GM12878 (cell line): Measurements from ENCODE around the gene PRMT7. TPM values are rescaled to one million over a fixed set of nuclear protein-coding genes. Genes with fewer than 3 reads are reported as not detected.

Experiments used
- ATF3 ChIP-seq: IDR thresholded peaks from 2 replicates; pipeline ENCODE4 v1.6.1; 2011; ENCODE audit warnings: low read depth, mild to moderate bottlenecking, low read length, moderate library complexity, borderline replicate concordance; ENCODE audit errors: extremely low read depth
- ATF7 ChIP-seq: fragments of 450-650 bp; IDR thresholded peaks from 2 replicates; pipeline ENCODE4 v1.6.1; 2016; ENCODE audit warnings: low read depth, mild to moderate bottlenecking
- BACH1 ChIP-seq: fragments of 450-650 bp; IDR thresholded peaks from 2 replicates; pipeline ENCODE4 v1.6.1; 2017; ENCODE audit warnings: mild to moderate bottlenecking, borderline replicate concordance
- BMI1 ChIP-seq: fragments of 450-650 bp; IDR thresholded peaks from 2 replicates; pipeline ENCODE4 v1.6.1; 2016; ENCODE audit warnings: mild to moderate bottlenecking, moderate library complexity, borderline replicate concordance
- EP300 ChIP-seq, 2 experiments: fragments of 150-350 bp in 1 of 2; IDR thresholded peaks; 2 replicates each; pipeline ENCODE4 v1.6.1; 2011 to 2012; ENCODE audit warnings: low read depth in 2 of 2, low read length in 2 of 2, borderline replicate concordance in 1 of 2, improper control_type of control experiment in 1 of 2, inconsistent platforms in 1 of 2; ENCODE audit not compliant: control insufficient read depth in 1 of 2
- HDGF ChIP-seq: fragments of 450-650 bp; IDR thresholded peaks from 2 replicates; pipeline ENCODE4 v1.6.1; 2016; ENCODE audit warnings: antibody characterized with exemption
- IKZF2 ChIP-seq, 2 experiments: fragments of 450-650 bp; IDR thresholded peaks; 2 replicates each; pipeline ENCODE4 v1.6.1; 2017; ENCODE audit warnings: mild to moderate bottlenecking in 2 of 2, moderate library complexity in 2 of 2
- MYB ChIP-seq: fragments of 150-350 bp; IDR thresholded peaks from 2 replicates; pipeline ENCODE4 v1.6.1; 2014; ENCODE audit warnings: mild to moderate bottlenecking, low read depth, low read length, borderline replicate concordance
- NFIC ChIP-seq: IDR thresholded peaks from 2 replicates; pipeline ENCODE4 v1.6.1; 2012; ENCODE audit warnings: low read depth, mild to moderate bottlenecking, inconsistent platforms, low read length, moderate library complexity
- NFYA ChIP-seq: IDR thresholded peaks from 2 replicates; pipeline ENCODE4 v1.6.1; 2011; ENCODE audit warnings: low read depth, mild to moderate bottlenecking, low read length, improper control_type of control experiment, borderline replicate concordance
- NR2C2 ChIP-seq: IDR thresholded peaks from 2 replicates; pipeline ENCODE4 v1.6.1; 2011; ENCODE audit warnings: borderline replicate concordance, low read depth; ENCODE audit not compliant: control insufficient read depth, insufficient read length
- SMAD5 ChIP-seq: IDR thresholded peaks from 2 replicates; pipeline ENCODE4 v1.6.1; 2016; ENCODE audit warnings: antibody characterized with exemption, low read depth
- USF2 ChIP-seq: IDR thresholded peaks from 2 replicates; pipeline ENCODE4 v1.6.1; 2011; ENCODE audit warnings: low read depth, low read length, improper control_type of control experiment, borderline replicate concordance
- ZBTB11 ChIP-seq: fragments of 450-650 bp; formaldehyde crosslinking; IDR thresholded peaks from 2 replicates; pipeline ENCODE4 v1.5.0; 2022; ENCODE audit warnings: mild to moderate bottlenecking, missing genetic modification characterization
- ZNF592 ChIP-seq: fragments of 450-650 bp; IDR thresholded peaks from 2 replicates; pipeline ENCODE4 v1.6.1; 2017; ENCODE audit warnings: mild to moderate bottlenecking, moderate library complexity
- polyA plus RNA-seq, 11 experiments: library from polyadenylated mRNA; depleted of rRNA in 4 of 11; unstranded in 6 of 11; stranded (reverse) in 5 of 11; fragments of >200 nt; fragmentation: Nextera tagmentation in 4 of 11; fragmentation: Illumina TruSeq in 1 of 11; extraction: Ambion mirVana in 4 of 11; extraction: Trizol in 1 of 11; gene quantifications; 1 replicate in 1 of 11; 2 replicates in 10 of 11; pipeline versions ENCODE4 v1.2.1 to v1.2.3, GENCODE V29; 2011 to 2016; ENCODE audit warnings: inconsistent platforms in 2 of 11, missing spikeins in 2 of 11, low read depth in 1 of 11
- total RNA-seq, 4 experiments: library from RNA; depleted of rRNA in 3 of 4; stranded (reverse); fragments of >200 nt in 3 of 4; fragmentation: Illumina TruSeq in 1 of 4; extraction: Trizol in 1 of 4; gene quantifications; 2 replicates each; pipeline versions ENCODE4 v1.2.1 to v1.2.3, GENCODE V29; 2013 to 2021

The PRMT7 gene
- total and polyA plus RNA-seq, 10 of the 15 experiments (the other 5 are each of a cell fraction or from before 2014, with no cell fraction given), result 5.1 to 56.1 (median 42.0) TPM

DNA sequence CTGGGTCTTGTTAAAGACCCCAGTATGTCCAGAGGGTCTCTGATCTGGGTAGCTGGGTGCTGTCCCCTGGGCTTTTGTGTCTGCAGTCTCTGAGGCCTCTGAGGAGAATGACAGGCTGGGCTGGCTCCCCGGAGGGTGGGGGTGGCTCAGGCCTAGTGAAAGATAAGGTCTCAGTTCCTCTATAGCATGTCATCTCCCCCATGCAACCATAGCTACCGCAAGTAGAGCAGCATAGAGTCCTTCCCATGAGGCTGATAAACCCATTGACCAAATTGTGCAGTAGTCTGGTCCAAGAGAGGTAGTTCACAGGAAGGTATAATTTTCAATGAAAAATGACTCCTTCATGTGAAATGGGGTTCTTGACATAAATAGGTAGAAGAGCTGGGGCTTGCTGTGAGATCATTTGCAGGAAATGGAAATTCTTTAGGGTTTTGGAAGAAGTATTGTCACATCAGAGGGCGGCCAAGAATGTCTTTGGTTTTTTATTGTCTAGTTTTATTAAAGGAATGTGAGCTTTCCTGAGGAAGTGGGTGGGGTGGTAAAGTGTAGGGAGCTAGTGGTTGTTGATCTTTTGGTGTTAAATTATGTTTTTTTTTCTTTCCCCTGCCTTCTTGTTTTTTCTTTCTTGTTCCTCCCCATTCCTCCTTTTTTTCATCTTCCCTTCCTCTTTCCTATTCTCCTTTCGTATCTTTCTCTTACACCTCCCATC lies 21.0 kb upstream of the PRMT7 start (continued):
- no peak for TF ChIP-seq ZBTB11 (CRISPR knock-in tag)
- TF ChIP-seq BACH1, result no peak; the same call in 1 of the 2 replicates
- TF ChIP-seq ATF3, result no peak
- no peak for TF ChIP-seq NFYA
- 0 out of 4 replicates have a peak, but pooled peaks of 1 of the 2 experiments have one; percentile 11 for TF ChIP-seq EP300 (IDR thresholded peaks at IDR 0.05; ENCODE audit: borderline replicate concordance in 1 of 2, control insufficient read depth in 1 of 2, low read depth in 2 of 2, low read length in 2 of 2)
- TF ChIP-seq MYB, result no peak
- TF ChIP-seq BMI1, result peak; percentile 70; the same call in 1 of the 2 replicates
- no peak for TF ChIP-seq NR2C2
- TF ChIP-seq SMAD5, result no peak
- TF ChIP-seq ZNF592, result 0 out of 2 replicates have a peak, but pooled peaks have one; percentile 18
- TF ChIP-seq NFIC, result no peak
- TF ChIP-seq IKZF2 (IDR thresholded peaks at IDR 0.05), result no peak; a peak in 1 of 4 replicates
- TF ChIP-seq USF2, result no peak
- peak; percentile 72 for TF ChIP-seq ATF7
- no peak; the same call in 1 of the 2 replicates for TF ChIP-seq HDGF
